GM23248 (cell line): ENCODE data around the gene GNAT3. TPM values are rescaled to one million over a fixed set of nuclear protein-coding genes. Genes with fewer than 3 reads are reported as not detected.

Experiments used
- DNase-seq: peaks from one replicate; pipeline ENCODE4 v3.0.0-alpha.2; 2015
- H2AFZ ChIP-seq: fragments of 200-600 bp; sonication (generic); 2 replicates; pipeline ENCODE4 v1.6.1; 2016; ENCODE audit warnings: antibody characterized with exemption
- H3F3A ChIP-seq: fragments of 200-600 bp; sonication (generic); 2 replicates; pipeline ENCODE4 v1.6.1; 2016; ENCODE audit warnings: mild to moderate bottlenecking, antibody characterized with exemption, mixed run types; ENCODE audit not compliant: insufficient read depth
- H3K27ac ChIP-seq: fragments of 200-600 bp; sonication (generic); 2 replicates; pipeline ENCODE4 v1.5.1; 2016; ENCODE audit warnings: mild to moderate bottlenecking
- H3K27me3 ChIP-seq: fragments of 200-600 bp; sonication (generic); replicated peaks from 2 replicates; pipeline ENCODE4 v1.6.1; 2016; ENCODE audit warnings: mild to moderate bottlenecking; ENCODE audit not compliant: insufficient read depth
- H3K36me3 ChIP-seq: fragments of 200-600 bp; sonication (generic); 2 replicates; pipeline ENCODE4 v1.6.1; 2016; ENCODE audit warnings: low read depth, mild to moderate bottlenecking
- H3K4me1 ChIP-seq: fragments of 200-600 bp; sonication (generic); 2 replicates; pipeline ENCODE4 v1.6.1; 2016; ENCODE audit warnings: mild to moderate bottlenecking; ENCODE audit not compliant: insufficient read depth
- H3K4me2 ChIP-seq: fragments of 200-600 bp; sonication (generic); one replicate; pipeline ENCODE4 v1.6.1; 2016; ENCODE audit warnings: mild to moderate bottlenecking; ENCODE audit not compliant: unreplicated experiment
- H3K4me3 ChIP-seq: fragments of 200-600 bp; sonication (generic); 2 replicates; pipeline ENCODE4 v1.5.1; 2016; ENCODE audit warnings: mild to moderate bottlenecking
- H3K79me2 ChIP-seq: fragments of 200-600 bp; sonication (generic); 2 replicates; pipeline ENCODE4 v1.6.1; 2016; ENCODE audit warnings: mild to moderate bottlenecking; ENCODE audit not compliant: insufficient read depth
- H3K9ac ChIP-seq: fragments of 200-600 bp; sonication (generic); 2 replicates; pipeline ENCODE4 v1.6.1; 2016; ENCODE audit warnings: mild to moderate bottlenecking
- H3K9me2 ChIP-seq: fragments of 200-600 bp; sonication (generic); 2 replicates; pipeline ENCODE4 v1.6.1; 2016; ENCODE audit warnings: mixed run types, mild to moderate bottlenecking, moderate library complexity; ENCODE audit not compliant: insufficient read depth
- H3K9me3 ChIP-seq: fragments of 200-600 bp; sonication (generic); one replicate; pipeline ENCODE4 v1.6.1; 2017; ENCODE audit warnings: low read depth
- H4K20me1 ChIP-seq: fragments of 200-600 bp; sonication (generic); 2 replicates; pipeline ENCODE4 v1.6.0; 2016; ENCODE audit not compliant: insufficient read depth
- EZH2 ChIP-seq: fragments of 200-600 bp; sonication (generic); IDR thresholded peaks from 2 replicates; pipeline ENCODE4 v1.6.1; 2018; ENCODE audit warnings: antibody characterized with exemption, mild to moderate bottlenecking; ENCODE audit not compliant: insufficient read depth, poor library complexity, severe bottlenecking
- EZH2phosphoT487 ChIP-seq: fragments of 200-600 bp; sonication (generic); IDR thresholded peaks from 2 replicates; pipeline ENCODE4 v1.6.1; 2018; ENCODE audit warnings: antibody characterized with exemption, moderate library complexity, mild to moderate bottlenecking, low read depth; ENCODE audit not compliant: insufficient read depth
- WGBS, 2 experiments: methylation state at CpG; one replicate each; pipeline ENCODE4 v1.1.6; 2015 to 2017; ENCODE audit warnings: low lambda C conversion rate in 2 of 2, low coverage in 1 of 2; ENCODE audit errors: missing lambda C conversion rate in 2 of 2; 5-methylcytosine and 5-hydroxymethylcytosine counted together
- in situ Hi-C: fragments of 300-500 bp; cut with MboI; formaldehyde crosslinking; loops from 2 replicates; pipeline ENCODE4 v1.15.0; 2020
- polyA plus RNA-seq: library from polyadenylated mRNA; unstranded; fragments of >200 nt; fragmentation: Nextera tagmentation; extraction: Ambion mirVana; gene quantifications from 2 replicates; pipeline ENCODE4 v1.2.1, GENCODE V29; 2016
- total RNA-seq: library from RNA; depleted of rRNA; stranded (reverse); fragments of >200 nt; shearing (Covaris generic); gene quantifications from 2 replicates; pipeline ENCODE4 v1.2.3, GENCODE V29; 2014

GNAT3 gene
- total and polyA plus RNA-seq, 2 experiments from 2014 or later: not detected

- Histone ChIP-seq H3K9me2 (no peaks in the 10 kb centered on the region), H3K79me2 (no peaks in the 10 kb centered on the region), H2AFZ (no peak overlapping the region), H3K27me3 (no peaks in the 10 kb centered on the region), H3K36me3 (no peaks in the 10 kb centered on the region), H3F3A (no peaks in the 10 kb centered on the region), H3K4me2 (no peak overlapping the region), H3K27ac (no peak overlapping the region), H3K4me1 (peaks cover 12% of the 10 kb centered on the region), H3K9me3 (no peaks in the 10 kb centered on the region), H3K9ac (no peak overlapping the region), H4K20me1 (no peaks in the 10 kb centered on the region), H3K4me3 (no peak overlapping the region)
- WGBS, 2 experiments: 95 to 96% methylated on average over 6 of the region's 6 CpGs
- DNase-seq: no peak
- in situ Hi-C loops: no loop called here
- TF ChIP-seq EZH2phosphoT487 (no peak), EZH2 (no peak)
Measured at GRCh38 chr7:80417211-80417793, 94.6 kb downstream of the GNAT3 start.

DNA sequence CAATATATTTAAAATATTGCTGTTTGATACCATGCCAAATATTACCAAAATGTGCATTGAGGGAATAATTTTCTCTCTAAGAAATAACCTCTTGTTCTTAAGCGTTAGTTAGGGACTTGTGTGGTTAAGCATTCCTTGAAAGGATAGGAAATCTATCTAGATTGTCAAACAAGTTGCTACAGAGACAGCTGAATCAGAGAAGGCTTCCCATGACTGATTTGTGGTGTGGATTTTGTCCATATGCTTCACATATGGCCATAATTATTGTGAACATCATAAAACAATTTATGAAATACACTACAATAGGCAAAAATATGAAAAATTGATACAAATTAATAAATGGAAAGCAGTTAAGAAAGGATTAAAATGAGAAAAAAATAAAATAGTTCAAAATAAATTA lies 96.3 kb downstream of the GNAT3 start:
- peaks cover 23% of the 10 kb centered on the region for H3K4me1 ChIP-seq
- H3K36me3 ChIP-seq: no peaks in the 10 kb centered on the region
- H3K27ac ChIP-seq: no peak overlapping the region
- in situ Hi-C loops: no loop called here
- no peak for DNase-seq
- no peak for TF ChIP-seq EZH2
- TF ChIP-seq EZH2phosphoT487: no peak
- H3K9me2 ChIP-seq: no peaks in the 10 kb centered on the region
- no peaks in the 10 kb centered on the region for H3K79me2 ChIP-seq
- 96 to 100% methylated on average over 1 of the region's 1 CpG for WGBS, 2 experiments
- H4K20me1 ChIP-seq: no peaks in the 10 kb centered on the region
- no peak overlapping the region for H3K4me3 ChIP-seq
- no peaks in the 10 kb centered on the region for H3K9me3 ChIP-seq
- H3K27me3 ChIP-seq: no peaks in the 10 kb centered on the region
- H3K9ac ChIP-seq: no peak overlapping the region
- peaks cover 11% of the 10 kb centered on the region for H3F3A ChIP-seq
- no peak overlapping the region for H2AFZ ChIP-seq
- no peak overlapping the region for H3K4me2 ChIP-seq

GRCh38 chr7:80415114-80415513 lies 96.8 kb downstream of the GNAT3 start:
- 78 to 80% methylated on average over 3 of the region's 3 CpGs for WGBS, 2 experiments
- no peaks in the 10 kb centered on the region for H3K27me3 ChIP-seq
- in situ Hi-C loops: no loop called here

GRCh38 chr7:80414331-80414730 lies 97.5 kb downstream of the GNAT3 start:
- TF ChIP-seq EZH2 (no peak), EZH2phosphoT487 (no peak)
- H3K79me2 ChIP-seq: no peaks in the 10 kb centered on the region
- no peak for DNase-seq
- H2AFZ ChIP-seq: no peak overlapping the region
- no peak overlapping the region for H3K9ac ChIP-seq
- no peak overlapping the region for H3K4me3 ChIP-seq
- H3K4me1 ChIP-seq: peaks cover 31% of the 10 kb centered on the region
- no peak overlapping the region for H3K4me2 ChIP-seq
- no peaks in the 10 kb centered on the region for H3K9me3 ChIP-seq
- no peaks in the 10 kb centered on the region for H4K20me1 ChIP-seq
- no peaks in the 10 kb centered on the region for H3K36me3 ChIP-seq
- in situ Hi-C loops: no loop called here
- peaks cover 20% of the 10 kb centered on the region for H3F3A ChIP-seq
- no peaks in the 10 kb centered on the region for H3K27me3 ChIP-seq
- H3K9me2 ChIP-seq: no peaks in the 10 kb centered on the region
- 85 to 88% methylated on average over 2 of the region's 2 CpGs for WGBS, 2 experiments
- H3K27ac ChIP-seq: no peak overlapping the region

More at GRCh38 chr7:80415114-80415513, 96.8 kb downstream of the GNAT3 start:
- no peak for DNase-seq
- H2AFZ ChIP-seq: no peak overlapping the region
- H3K27ac ChIP-seq: no peak overlapping the region
- no peaks in the 10 kb centered on the region for H3K79me2 ChIP-seq
- no peak overlapping the region for H3K4me2 ChIP-seq
- H3K4me1 ChIP-seq: peaks cover 27% of the 10 kb centered on the region
- H3K9me2 ChIP-seq: no peaks in the 10 kb centered on the region
- H3F3A ChIP-seq: peaks cover 15% of the 10 kb centered on the region
- H4K20me1 ChIP-seq: no peaks in the 10 kb centered on the region
- H3K9me3 ChIP-seq: no peaks in the 10 kb centered on the region
- no peak overlapping the region for H3K9ac ChIP-seq
- no peak overlapping the region for H3K4me3 ChIP-seq
- H3K36me3 ChIP-seq: no peaks in the 10 kb centered on the region
- TF ChIP-seq EZH2phosphoT487 (no peak), EZH2 (no peak)
